ENCODE data around the gene MRPS7.
"Not testable (repeated sequence)": the region's sequence is repeated elsewhere in the genome, so short reads cannot be mapped to it uniquely, and the experiment has no call there.

MRPS7 gene

GRCh38 chr17:75244133-75244866 lies 17.4 kb upstream of the MRPS7 start:
- DNase-seq, result no peak

GRCh38 chr17:75245011-75245410 lies 16.7 kb upstream of the MRPS7 start:
- DNase-seq, result no peak

DNA sequence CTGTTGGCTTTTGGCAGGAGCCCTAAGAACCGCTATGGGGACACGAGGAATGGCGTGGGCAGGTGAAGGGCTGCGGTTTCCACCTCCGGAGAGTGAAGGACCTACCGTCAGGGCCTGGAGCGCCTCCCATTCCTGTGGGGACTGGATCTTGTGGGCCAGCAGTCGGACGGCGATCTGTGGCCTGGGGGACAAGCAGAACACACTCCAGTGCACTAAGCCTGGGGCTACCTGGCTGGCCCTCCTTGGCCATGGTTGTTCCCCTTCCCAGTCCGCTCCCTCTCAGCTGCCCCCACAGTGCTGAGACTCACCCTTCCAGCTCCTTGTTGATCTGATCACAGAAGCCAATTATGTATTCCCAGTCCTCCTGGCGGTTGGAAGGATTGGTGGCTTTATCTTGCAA lies 15.3 kb upstream of the MRPS7 start:
- DNase-seq, result no peak

DNA sequence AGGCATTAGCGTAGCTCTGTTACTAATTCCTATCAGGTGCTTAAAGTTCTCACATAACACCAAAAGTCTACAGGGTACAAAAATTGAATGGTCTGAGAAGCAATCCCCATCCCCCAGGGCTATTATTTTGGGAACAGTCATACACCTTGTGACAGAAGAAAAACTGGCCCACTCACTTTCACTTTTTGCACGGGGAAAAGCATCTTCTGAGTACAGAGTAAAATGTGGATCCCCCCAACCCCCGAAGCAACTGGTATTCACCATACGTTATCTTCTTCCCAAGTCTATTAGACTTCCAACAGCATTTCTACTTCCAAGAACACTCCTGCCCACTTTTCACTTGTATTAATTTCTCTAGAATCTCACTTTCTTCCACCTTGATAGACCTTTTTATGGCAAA lies 12.1 kb upstream of the MRPS7 start:
- DNase-seq, result no peak

GRCh38 chr17:75250009-75250471 lies 11.6 kb upstream of the MRPS7 start:
- no peak for DNase-seq

DNA sequence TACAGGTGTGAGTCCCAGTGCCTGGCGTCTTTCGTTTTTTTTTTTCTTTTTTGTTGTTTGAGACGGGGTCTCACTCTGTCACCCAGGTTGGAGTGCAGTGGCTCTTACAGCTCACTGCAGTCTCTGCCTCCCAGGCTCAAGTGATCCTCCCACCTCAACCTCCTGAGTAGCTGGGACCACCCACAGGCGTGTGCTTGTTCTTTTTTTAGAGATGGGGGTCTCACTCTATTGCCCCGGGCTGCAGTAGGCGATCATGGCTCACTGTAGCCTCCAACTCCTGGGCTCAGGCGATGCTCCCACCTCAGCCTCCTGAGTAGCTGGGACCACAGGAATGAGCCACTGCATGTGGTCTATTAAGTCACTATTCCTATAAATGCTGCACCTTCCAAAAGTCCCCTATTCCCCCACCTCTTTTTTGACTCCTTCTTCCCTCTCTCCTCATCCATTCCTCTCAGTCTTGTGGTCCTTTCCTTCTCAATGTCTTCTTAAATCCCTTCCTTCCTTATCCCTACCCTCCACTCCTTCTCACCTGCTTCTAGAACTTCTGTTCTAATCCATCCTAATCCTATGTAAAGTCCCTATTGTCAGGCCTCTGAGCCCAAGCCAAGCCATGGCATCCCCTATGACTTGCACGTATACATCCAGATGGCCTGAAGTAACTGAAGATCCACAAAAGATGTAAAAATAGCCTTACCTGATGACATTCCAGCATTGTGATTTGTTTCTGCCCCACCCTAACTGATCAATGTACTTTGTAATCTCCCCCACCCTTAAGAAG lies 9.5 kb upstream of the MRPS7 start:
- no peak for DNase-seq

- not testable (repeated sequence) for DNase-seq
Measured at GRCh38 chr17:75255954-75256698, 5.6 kb upstream of the MRPS7 start.

GRCh38 chr17:75257228-75257627 lies 4.5 kb upstream of the MRPS7 start:
- DNase-seq, result not testable (repeated sequence)

GRCh38 chr17:75260641-75261335 lies 891 bp upstream of the MRPS7 start:
- no peak for DNase-seq

DNA sequence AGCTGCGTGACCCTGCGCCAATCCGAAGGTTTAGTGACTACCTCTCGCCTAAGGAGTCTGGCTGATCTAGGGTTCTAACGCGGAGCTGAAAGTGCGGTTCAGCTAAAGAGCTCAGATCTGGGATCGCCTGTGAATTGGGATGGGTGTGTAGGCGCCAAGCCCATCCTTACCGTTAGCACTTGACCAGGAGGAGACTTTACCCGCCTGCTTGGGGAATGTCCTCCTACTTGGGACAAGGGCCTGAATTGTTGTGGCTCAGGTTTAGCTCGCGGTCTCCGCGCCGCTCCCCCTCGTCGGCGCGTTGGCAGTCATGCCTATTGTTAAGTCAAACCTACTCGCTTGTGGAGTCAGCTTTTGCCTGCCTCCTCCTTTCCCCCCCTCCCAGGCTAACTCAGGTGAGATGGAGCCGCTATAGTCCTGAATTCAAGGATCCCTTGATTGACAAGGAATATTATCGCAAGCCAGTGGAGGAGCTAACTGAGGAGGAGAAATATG lies 480 bp downstream of the MRPS7 start:
- peak; percentile 31 for DNase-seq

GRCh38 chr17:75263055-75263454 lies 1.4 kb downstream of the MRPS7 start:
- no peak for DNase-seq

DNA sequence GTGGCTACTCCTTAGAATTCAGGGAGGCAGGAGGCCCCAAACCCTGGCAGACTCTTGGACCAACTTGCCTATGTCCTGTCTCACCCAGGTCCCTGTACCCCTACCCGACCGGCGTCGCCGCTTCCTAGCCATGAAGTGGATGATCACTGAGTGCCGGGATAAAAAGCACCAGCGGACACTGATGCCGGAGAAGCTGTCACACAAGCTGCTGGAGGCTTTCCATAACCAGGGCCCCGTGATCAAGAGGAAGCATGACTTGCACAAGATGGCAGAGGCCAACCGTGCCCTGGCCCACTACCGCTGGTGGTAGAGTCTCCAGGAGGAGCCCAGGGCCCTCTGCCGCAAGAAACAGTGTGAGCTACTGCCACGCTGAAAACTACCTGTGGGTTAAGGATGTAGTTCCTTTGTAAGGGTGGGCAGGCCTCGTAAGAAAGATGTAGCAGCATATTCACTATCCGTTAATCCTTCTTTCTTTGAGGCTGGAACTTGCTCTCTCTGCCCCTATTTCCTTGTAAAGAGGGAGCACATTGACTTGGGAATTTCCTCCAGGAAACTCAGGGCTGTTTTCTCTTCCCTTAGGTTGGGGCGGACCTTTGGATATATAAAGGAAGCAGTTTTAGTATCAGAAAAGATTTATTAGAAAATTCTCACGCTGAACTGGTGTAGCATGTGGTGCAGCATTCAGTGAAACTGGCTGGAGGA lies 4.1 kb downstream of the MRPS7 start:
- no peak for DNase-seq

DNA sequence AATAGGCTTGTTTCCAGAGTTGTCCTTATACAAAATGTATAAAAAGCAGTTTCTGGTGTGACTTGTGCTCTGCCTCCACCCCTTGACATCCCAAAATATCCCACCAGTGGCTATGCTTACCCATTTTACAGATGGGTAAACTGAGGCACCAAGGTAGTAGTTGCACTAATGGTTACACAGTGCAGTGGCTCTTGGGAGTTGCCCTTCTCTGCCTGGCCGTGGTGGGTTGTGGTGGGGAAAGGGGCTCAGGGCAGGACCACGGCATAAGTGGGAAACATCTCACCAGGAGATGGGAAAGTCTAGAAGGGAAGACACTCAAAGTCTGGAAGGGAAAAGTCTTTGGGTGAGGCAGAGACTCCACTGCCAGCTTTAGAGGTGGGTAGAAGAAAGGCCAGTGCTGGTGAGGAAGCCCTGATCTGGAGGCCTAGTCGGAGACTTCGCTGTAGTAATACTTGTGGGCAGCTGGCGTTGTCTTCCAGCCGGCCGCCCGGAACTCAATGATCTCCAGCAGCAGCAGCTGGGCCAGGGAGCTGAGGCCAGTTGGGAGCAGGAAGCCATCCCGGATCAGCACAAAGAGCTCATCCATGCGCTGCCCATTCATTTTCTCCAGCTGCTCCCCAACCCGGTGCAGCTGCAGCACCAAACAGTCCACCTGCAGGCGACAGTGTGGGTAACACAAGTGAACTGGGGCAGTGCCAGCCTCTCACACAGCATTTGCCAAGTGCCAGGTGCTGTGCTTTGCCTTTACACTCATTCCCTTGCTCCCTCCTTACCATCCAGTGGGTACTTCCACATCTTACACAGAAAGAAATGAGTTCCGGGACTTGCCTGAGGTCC lies 4.9 kb downstream of the MRPS7 start:
- DNase-seq, result no peak

- DNase-seq, result no peak
Measured at GRCh38 chr17:75267153-75267410, 5.4 kb downstream of the MRPS7 start.

DNA sequence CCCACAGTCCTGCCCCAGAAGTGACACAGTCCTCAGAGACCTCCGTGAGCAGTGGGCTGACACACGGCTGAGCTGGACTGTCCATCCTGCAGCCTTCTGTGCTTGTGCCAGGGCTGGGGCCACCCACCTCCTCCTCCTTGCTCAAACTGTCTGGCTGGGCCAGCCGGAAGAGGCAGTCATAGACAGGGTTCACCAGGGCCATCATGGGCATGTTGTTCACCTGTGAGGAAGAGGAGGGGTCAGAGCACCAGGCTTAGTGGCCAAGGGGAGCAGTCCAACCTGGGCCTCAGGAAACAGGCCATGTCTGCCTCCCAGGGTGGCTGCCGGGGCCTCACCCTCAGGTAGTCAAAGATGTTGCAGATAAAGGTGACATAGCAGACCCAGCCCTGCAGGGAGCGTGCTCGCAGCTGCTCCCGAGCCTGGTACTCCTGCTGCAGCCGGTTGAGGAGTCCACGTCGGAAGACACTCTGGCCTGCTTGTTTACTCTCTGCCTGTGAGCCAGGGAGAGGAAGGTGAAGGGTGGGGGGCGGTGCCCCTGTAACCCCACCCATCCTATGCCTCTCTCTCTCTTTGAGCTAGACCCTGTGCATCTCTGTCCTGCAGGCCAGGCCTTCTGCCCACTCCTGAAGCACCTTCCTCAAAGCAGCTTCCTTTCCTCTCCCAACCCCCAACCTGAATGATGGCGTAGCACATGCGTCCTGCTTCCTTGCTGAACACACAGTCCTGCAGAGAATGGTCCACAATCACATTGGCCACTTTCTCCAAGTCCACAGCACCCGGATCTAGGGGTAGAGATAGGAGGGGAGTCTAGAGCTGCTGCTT lies 5.9 kb downstream of the MRPS7 start:
- no peak for DNase-seq

- no peak for DNase-seq
Measured at GRCh38 chr17:75269844-75270217, 8.2 kb downstream of the MRPS7 start.

GRCh38 chr17:75270218-75270965 lies 8.7 kb downstream of the MRPS7 start:
- no peak for DNase-seq

GRCh38 chr17:75270966-75271232 lies 9.2 kb downstream of the MRPS7 start, which contains the start of gene MIF4GD:
Gene MIF4GD, minus strand, starts transcription at chr17:75271231. Its CDS starts 1,036 bp downstream, at chr17:75270195.
- DNase-seq, result no peak

GRCh38 chr17:75271233-75271954 lies 9.7 kb downstream of the MRPS7 start:
- peak; percentile 12 for DNase-seq
